MM.1S (cell line): Measurements from ENCODE around the gene MEGF6.

ENCODE experiments used
- CTCF ChIP-seq: fragments of 300-600 bp; sonication (generic); IDR thresholded peaks from 2 replicates; pipeline ENCODE4 v1.5.1; 2016; ENCODE audit warnings: antibody characterized with exemption, low read length, mixed read lengths
- EZH2 ChIP-seq: fragments of 300-600 bp; sonication (generic); optimal IDR thresholded peaks from 2 replicates; pipeline ENCODE3; 2017; ENCODE audit warnings: low read depth, mild to moderate bottlenecking, antibody characterized with exemption, low read length, mixed read lengths
- EZH2phosphoT487 ChIP-seq: fragments of 300-600 bp; sonication (generic); IDR thresholded peaks from 2 replicates; pipeline ENCODE4 v1.6.1; 2018; ENCODE audit warnings: antibody characterized with exemption, low read length

GRCh38 chr1:3511856-3512255, 99.5 kb downstream of the MEGF6 start:
- TF ChIP-seq CTCF: no peak
- no peak for TF ChIP-seq EZH2phosphoT487
- TF ChIP-seq EZH2: no peak
